OCI-LY3 (cell line): ENCODE results near the gene HS6ST2.

Experiments used
- EZH2phosphoT487 ChIP-seq: fragments of 200-600 bp; shearing (Covaris generic); IDR thresholded peaks from 2 replicates; pipeline ENCODE4 v1.6.1; 2018; ENCODE audit warnings: antibody characterized with exemption, mixed run types, low read depth
- TF ChIP-seq, protein P1 (sequence below): fragments of 200-600, 300-600 bp; sonication (generic); IDR thresholded peaks from 2 replicates; pipeline ENCODE4 v1.5.1; 2014; ENCODE audit warnings: antibody characterized with exemption, low read length, low read depth

DNA sequence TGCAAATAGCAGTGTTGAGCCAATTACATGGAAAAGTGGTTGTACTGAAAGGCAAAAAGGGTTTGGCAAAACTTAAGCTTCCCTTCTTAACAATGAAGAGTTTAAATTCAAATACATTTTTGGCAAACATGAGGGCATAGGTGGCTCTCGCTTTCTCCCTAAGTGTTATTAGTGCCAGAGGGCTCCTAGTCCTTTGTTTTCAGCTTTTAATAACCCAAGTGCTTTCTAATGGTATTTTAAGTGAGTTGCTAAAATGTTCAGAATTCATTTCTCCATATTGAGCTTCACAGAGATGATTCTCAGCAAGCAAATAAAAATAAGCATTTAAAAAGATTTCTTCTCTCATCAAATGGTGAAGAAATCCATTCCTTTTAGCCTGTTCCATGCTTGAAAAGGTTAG lies 123.7 kb downstream of the HS6ST2 start:
- TF ChIP-seq, protein P1, sequence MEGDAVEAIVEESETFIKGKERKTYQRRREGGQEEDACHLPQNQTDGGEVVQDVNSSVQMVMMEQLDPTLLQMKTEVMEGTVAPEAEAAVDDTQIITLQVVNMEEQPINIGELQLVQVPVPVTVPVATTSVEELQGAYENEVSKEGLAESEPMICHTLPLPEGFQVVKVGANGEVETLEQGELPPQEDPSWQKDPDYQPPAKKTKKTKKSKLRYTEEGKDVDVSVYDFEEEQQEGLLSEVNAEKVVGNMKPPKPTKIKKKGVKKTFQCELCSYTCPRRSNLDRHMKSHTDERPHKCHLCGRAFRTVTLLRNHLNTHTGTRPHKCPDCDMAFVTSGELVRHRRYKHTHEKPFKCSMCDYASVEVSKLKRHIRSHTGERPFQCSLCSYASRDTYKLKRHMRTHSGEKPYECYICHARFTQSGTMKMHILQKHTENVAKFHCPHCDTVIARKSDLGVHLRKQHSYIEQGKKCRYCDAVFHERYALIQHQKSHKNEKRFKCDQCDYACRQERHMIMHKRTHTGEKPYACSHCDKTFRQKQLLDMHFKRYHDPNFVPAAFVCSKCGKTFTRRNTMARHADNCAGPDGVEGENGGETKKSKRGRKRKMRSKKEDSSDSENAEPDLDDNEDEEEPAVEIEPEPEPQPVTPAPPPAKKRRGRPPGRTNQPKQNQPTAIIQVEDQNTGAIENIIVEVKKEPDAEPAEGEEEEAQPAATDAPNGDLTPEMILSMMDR: no peak
- no peak for TF ChIP-seq EZH2phosphoT487
